ENCODE measurements around the gene CLBA1.

DNA sequence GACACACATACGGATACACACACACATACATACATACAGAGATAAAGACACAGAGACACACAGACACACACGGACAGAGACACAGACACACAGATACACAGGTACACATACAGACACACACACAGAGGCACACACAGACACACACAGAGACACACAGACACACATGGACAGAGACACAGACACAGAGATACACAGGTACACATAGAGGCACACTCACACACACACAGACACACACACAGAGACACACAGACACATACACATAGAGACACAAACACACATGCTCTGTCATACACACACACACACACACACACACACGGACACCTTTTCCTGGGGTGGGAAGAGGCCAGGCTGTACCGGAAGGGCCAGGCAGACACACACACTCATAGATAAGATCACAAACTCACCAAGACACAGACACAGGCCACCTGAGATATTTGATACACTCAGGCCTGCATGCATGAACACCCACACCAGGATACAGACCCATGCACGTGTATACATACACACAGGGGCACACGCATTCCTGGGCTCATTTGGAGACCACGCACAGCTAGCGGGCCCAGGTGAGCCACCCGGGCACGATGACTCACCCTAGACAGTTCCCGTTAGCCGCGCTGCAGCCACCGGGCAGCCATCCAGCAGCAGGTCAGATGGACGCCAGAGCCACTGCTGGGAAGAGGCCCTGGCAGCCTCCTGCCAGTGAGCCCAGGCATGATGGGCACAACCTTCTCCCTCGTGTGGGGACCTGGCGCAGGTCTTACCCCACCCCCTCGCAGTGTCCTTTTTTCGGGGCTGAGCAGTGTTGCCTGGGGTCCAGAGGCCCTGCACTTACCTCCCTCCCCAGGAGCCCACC is 5.6 kb upstream of the CLBA1 start:
- TF ChIP-seq, protein P1, sequence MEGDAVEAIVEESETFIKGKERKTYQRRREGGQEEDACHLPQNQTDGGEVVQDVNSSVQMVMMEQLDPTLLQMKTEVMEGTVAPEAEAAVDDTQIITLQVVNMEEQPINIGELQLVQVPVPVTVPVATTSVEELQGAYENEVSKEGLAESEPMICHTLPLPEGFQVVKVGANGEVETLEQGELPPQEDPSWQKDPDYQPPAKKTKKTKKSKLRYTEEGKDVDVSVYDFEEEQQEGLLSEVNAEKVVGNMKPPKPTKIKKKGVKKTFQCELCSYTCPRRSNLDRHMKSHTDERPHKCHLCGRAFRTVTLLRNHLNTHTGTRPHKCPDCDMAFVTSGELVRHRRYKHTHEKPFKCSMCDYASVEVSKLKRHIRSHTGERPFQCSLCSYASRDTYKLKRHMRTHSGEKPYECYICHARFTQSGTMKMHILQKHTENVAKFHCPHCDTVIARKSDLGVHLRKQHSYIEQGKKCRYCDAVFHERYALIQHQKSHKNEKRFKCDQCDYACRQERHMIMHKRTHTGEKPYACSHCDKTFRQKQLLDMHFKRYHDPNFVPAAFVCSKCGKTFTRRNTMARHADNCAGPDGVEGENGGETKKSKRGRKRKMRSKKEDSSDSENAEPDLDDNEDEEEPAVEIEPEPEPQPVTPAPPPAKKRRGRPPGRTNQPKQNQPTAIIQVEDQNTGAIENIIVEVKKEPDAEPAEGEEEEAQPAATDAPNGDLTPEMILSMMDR (IDR thresholded peaks at IDR 0.05), result no peak
- TF ChIP-seq EZH2phosphoT487 (IDR thresholded peaks at IDR 0.05), result no peak
